GM12891 (cell line): ENCODE data around the gene TPH1.
"Not testable (repeated sequence)": the region's sequence is repeated elsewhere in the genome, so short reads cannot be mapped to it uniquely, and the experiment has no call there.

ENCODE experiments used
- DNase-seq: peaks from one replicate; pipeline ENCODE4 v3.0.0; 2011; ENCODE audit warnings: low spot score; ENCODE audit not compliant: insufficient read length
- FAIRE-seq: peaks from 2 replicates; lab custom pipeline; 2011; peaks lifted over from hg19 to GRCh38; lab: Jason Lieb, UNC
- PAX5 ChIP-seq: IDR thresholded peaks from 2 replicates; pipeline ENCODE4 v1.6.1; 2011; ENCODE audit warnings: low read length, moderate library complexity, mild to moderate bottlenecking; ENCODE audit not compliant: insufficient read depth, severe bottlenecking
- POLR2A ChIP-seq: IDR thresholded peaks from 2 replicates; pipeline ENCODE4 v1.6.1; 2011; ENCODE audit warnings: low read depth, low read length, control low read depth
- POLR2AphosphoS5 ChIP-seq: IDR thresholded peaks from 2 replicates; pipeline ENCODE4 v1.6.1; 2011; ENCODE audit warnings: low read depth, low read length, control low read depth
- POU2F2 ChIP-seq: IDR thresholded peaks from 2 replicates; pipeline ENCODE4 v1.6.1; 2011; ENCODE audit warnings: low read depth, mild to moderate bottlenecking, control low read depth, low read length, moderate library complexity
- SPI1 ChIP-seq: IDR thresholded peaks from 2 replicates; pipeline ENCODE4 v1.6.1; 2011; ENCODE audit warnings: low read depth, low read length, control low read depth
- TAF1 ChIP-seq: IDR thresholded peaks from 2 replicates; pipeline ENCODE4 v1.6.1; 2011; ENCODE audit warnings: low read depth, low read length, control low read depth

The TPH1 gene

DNA sequence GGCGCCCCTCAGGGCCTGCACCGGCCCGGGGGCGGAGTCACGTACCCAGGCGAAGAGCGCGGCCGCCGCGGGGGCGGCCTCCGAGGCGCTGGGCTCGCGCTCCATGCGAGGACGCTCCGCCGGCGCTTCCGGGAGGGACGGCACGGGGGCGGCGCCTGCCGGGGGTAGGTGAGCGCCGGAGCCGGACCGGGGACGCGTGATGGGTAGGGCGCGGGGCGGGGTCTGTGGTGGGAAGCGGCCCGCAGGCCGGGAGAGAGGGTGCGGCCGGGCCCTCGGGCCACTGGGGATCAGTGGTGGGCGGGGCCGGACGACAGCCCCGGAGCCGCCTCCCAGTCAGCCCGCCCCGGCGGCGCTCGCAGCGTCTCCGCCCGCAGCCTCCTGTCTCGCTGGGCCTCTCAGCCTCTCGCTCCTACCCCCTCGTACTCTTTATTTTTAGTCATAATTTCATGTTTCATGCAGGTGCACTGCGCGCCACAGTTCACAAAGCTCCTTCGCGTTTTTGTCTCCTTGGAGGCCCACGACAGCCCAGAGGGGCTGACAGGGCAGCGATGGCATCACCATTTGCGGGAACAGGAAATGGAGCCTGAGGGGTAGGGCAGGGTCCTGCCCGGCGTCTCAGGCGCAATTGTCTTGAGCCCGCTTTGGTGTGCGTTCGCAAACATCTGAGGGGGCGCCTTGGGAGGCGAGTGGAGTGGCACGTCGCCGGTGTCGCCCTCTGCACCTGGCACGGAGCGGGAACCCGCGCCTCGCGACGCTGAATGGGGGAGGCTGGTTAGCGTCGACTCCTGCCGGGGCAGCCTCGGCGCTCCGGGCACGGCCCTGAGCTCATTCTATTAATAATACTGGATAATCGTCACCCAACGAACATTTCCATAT, 32.9 kb downstream of the TPH1 start, which contains the start of gene SERGEF:
Gene SERGEF, minus strand, starts transcription at position 142 of the 876 bp plus-strand sequence. Its CDS starts 37 bp downstream, at position 105.
- peak; percentile 86 for DNase-seq
- TF ChIP-seq PAX5, result no peak
- TF ChIP-seq POU2F2, result no peak
- peak; percentile 44; the same call in 1 of the 2 replicates for TF ChIP-seq POLR2A
- no peak for TF ChIP-seq POLR2AphosphoS5
- 0 out of 2 replicates have a peak, but pooled peaks have one; percentile 35 for TF ChIP-seq TAF1
- TF ChIP-seq SPI1, result no peak
- FAIRE-seq, result peak; percentile 86

DNA sequence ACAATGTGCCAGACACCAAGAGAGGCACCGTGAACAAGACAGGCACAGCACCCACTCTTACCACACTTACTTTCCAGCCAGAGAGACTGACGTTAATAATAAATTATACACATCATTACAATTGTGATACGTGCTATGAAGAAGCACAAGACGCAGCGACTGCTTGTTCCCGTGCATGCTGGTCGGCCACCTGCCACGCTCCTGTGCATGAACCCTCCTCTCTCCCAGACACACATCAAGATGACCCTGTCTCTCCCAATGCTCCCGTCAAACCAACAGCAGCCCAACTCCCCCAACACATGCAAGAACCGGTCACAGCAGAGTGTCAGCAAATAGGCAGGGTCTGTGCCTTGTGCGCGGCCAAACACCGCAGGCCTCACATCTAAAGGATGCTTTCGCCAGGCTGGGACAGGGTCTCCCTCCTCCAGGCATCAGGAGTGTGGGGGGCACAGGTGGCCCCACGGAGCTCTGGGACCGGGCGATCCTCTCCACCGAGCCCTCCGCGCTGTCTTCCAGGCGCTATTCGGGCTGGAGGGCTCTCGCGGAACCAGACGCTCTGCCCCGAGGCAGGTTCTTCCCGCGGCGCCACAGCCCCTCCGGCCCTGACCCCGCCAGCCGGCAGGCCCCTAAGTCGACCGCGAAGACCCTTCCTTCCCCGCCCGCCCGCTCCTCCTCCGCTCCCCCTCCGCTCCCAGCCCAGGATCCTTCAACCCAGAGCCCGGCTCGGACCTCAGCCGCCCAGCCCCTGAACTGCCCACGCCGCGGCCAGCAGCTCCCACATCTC, 33.8 kb downstream of the TPH1 start:
- FAIRE-seq (peak; percentile 45), DNase-seq (no peak)
- no peak for TF ChIP-seq PAX5
- no peak for TF ChIP-seq POLR2AphosphoS5
- TF ChIP-seq TAF1, result no peak
- no peak for TF ChIP-seq POU2F2
- TF ChIP-seq SPI1, result no peak
- no peak for TF ChIP-seq POLR2A

DNA sequence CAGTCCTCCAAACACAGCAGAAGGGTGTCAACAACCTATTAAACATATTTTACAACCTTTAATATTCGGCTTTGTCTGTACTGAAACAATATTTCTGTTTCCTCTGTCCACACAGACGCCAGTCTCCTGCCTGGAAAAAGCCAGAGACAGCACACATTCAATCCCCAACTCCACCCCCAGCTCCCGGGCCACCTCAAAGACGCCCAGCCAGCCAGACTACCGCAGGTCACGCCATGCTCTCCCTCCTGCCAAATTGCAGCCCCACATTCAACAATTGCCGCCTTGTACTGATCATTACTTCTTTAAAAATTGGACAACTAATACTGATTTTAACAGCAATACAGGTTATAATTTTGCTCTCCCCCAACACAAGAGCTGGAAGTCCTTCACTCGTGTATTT, 34.4 kb downstream of the TPH1 start:
- FAIRE-seq, result no peak
- DNase-seq, result no peak
- TF ChIP-seq SPI1 (no peak), PAX5 (no peak), POLR2A (no peak), TAF1 (no peak), POU2F2 (no peak), POLR2AphosphoS5 (no peak)

DNA sequence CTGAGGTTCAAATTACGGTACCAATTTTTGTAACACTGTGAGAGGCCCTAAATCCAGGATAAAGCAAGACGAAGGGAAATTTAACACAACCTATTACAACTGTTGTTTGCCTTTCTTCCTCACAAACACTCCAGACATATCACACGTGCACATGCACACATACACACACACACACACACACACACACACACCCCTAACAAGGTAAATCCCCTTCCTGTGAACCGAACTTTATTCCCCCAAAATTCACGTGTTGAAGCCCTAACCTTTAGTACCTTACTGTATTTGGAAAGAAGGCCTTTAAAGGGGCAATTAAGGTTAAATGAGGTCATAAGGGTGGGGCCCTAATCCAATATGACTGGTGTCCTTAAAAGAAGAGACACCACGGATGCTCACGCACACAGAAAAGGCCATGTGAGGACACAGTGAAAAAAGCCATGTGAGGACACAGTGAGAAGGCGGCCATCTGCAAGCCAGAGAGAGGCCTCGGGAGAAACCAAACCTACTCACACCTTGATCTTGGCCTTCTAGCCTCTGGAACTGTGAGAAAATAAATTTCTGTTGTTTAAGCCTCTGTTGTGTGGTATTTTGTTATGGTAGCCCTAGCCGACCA, 35.0 kb downstream of the TPH1 start:
- TF ChIP-seq SPI1 (no peak), POU2F2 (no peak), POLR2AphosphoS5 (no peak), POLR2A (no peak), TAF1 (no peak), PAX5 (no peak)
- DNase-seq (no peak), FAIRE-seq (no peak)

DNA sequence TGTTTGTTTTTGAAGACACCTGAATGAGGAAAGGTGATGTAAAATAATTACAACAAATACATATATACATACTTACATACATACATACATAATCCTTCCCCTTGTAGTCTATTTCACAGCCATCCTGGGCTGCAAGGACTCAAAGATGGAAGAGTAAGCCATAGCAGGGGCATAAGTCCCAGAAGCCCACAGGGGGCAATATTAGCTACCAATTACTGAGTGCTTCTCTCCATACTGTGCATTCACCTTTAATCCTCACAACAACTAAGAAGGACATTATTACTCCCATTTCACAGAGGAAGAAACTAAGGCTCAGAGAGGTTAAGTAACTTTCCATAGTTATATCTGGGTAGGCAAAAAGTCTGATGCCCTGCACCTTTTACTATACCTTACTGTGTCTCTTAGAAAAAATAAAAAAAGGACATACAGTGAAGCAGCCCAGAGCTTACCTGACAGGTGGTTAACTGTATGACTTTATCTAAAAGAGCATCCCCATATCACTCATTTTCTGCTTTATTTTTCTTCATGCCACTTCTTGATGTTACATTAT, 35.9 kb downstream of the TPH1 start:
- DNase-seq, result no peak
- TF ChIP-seq POLR2AphosphoS5 (no peak), SPI1 (no peak), TAF1 (no peak), PAX5 (no peak), POLR2A (no peak), POU2F2 (no peak)
- no peak for FAIRE-seq

DNA sequence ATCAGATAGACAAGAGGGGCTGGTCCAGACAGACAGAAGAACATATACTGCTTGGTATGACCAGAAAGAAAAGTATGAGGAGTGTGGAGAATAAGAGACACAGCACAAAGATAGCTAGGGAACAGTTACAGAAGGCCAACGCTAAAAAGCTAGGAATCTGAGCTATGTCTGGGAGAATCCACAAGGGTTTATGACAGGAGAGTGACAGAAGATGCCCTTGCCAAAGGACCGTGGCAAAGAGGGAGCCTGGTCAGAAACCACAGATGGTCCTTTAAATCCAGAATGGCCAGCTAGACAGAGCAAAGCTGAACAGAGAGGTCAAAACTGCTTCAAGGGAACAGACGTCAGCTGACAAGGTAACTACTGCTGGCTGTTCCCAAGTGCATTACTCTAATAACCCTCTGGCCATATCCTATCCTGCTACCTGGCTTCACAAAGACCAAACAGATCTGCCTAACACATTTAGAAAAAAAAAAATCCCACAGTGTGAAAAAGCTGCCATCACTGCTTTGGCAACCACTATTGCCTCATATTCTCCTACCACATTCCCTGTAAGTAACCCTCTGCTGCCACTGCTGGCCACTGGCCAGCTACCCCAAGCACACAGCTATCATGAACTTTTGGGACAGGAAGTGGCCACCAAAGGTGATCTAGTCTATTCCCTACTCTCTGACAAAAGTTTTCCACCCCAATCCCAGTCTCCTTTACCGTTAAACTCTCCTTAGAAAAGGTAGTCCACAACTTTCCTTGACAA, 40.5 kb downstream of the TPH1 start:
- DNase-seq (no peak), FAIRE-seq (no peak)
- TF ChIP-seq POLR2AphosphoS5 (no peak), POLR2A (no peak), POU2F2 (no peak), TAF1 (no peak), PAX5 (no peak), SPI1 (no peak)

DNA sequence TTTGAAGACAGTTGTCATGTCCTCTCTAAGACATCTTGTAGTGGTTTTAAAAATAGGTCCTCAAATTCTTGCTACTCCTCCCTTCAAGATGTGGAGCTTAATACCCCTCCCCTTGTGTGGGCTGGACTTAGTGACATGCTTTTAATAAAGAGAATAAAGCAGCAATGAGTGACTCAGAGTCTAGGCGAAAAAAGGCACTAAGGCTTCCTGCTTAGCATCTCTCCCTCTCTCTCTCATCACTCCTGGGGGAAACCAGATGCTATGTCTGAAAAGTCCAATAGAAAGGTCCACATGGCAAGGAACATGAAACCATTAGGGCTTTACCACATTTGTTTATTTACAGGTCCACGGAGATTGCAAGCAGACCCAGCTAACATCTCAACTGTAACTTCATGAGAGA, 44.9 kb downstream of the TPH1 start:
- DNase-seq (no peak), FAIRE-seq (no peak)
- TF ChIP-seq POLR2A, result no peak
- no peak for TF ChIP-seq PAX5
- no peak for TF ChIP-seq TAF1
- TF ChIP-seq POU2F2, result no peak
- TF ChIP-seq SPI1, result no peak
- TF ChIP-seq POLR2AphosphoS5, result no peak

DNA sequence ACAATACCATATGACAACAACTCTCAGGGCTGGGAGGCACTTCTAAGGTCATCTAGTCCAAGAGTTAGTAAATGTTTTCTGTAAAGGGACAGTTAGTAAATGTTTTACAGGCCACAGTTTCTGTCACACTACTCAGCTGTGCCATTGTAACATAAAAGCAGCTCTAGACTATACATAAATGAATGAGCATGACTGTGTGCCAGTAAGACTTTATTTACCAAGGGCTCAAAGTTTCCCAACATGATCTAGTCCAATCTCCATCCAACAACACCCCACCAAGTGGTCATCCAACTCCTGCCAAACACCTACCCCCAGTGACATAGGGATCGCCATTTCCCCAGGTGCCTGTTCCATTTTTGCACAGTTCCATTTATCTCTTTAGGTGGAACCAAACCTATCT, 45.3 kb downstream of the TPH1 start:
- no peak for TF ChIP-seq POU2F2
- TF ChIP-seq POLR2A, result no peak
- no peak for TF ChIP-seq SPI1
- no peak for TF ChIP-seq POLR2AphosphoS5
- TF ChIP-seq TAF1, result no peak
- no peak for TF ChIP-seq PAX5
- FAIRE-seq (no peak), DNase-seq (no peak)

DNA sequence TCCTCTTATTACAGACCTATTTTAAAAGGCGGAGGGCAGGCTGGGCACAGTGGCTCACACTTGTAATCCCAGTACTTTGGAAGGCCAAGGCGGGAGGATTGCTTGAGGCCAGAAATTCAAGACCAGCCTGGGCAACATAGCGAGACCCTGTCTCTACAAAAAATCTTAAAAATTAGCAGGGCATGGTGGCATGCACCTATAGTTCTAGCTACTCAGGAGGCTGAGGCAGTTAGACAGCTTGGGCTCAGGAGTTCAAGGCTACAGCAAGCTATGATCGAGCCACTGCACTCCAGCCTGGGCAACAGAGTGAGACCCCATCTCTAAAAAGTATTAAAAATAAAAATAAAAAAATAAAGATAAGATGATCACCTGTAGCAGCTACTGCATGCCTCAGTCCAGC, 45.9 kb downstream of the TPH1 start:
- DNase-seq, FAIRE-seq: not testable (repeated sequence)
